HUES64 (cell line): ENCODE results near the gene HOXB9.

Source experiments
- H3K27ac ChIP-seq: 2 replicates; pipeline ENCODE4 v1.7.0; 2013; ENCODE audit warnings: low read depth, low read length, inconsistent platforms
- H3K27me3 ChIP-seq: 2 replicates; pipeline ENCODE4 v1.6.1; 2013; ENCODE audit warnings: mild to moderate bottlenecking, low read length; ENCODE audit not compliant: insufficient read depth
- H3K36me3 ChIP-seq: 2 replicates; pipeline ENCODE4 v1.6.1; 2013; ENCODE audit warnings: mild to moderate bottlenecking, low read length; ENCODE audit not compliant: insufficient read depth
- H3K4me1 ChIP-seq: 2 replicates; pipeline ENCODE4 v1.6.1; 2013; ENCODE audit warnings: mild to moderate bottlenecking, low read length, moderate library complexity; ENCODE audit not compliant: insufficient read depth
- H3K4me3 ChIP-seq: 2 replicates; pipeline ENCODE4 v1.5.1; 2013; ENCODE audit warnings: mild to moderate bottlenecking, low read length, moderate library complexity
- H3K9ac ChIP-seq: 2 replicates; pipeline ENCODE4 v1.6.1; 2013; ENCODE audit warnings: mild to moderate bottlenecking, low read depth, low read length
- H3K9me3 ChIP-seq: 2 replicates; pipeline ENCODE4 v1.6.1; 2013; ENCODE audit warnings: low read depth, low read length; ENCODE audit not compliant: insufficient read depth
- WGBS: fragments of 150-250, 120-280 bp; methylation state at CpG from one replicate; pipeline ENCODE4 v1.1.7; 2013; ENCODE audit warnings: missing lambda C conversion rate; 5-methylcytosine and 5-hydroxymethylcytosine counted together

HOXB9 gene

DNA sequence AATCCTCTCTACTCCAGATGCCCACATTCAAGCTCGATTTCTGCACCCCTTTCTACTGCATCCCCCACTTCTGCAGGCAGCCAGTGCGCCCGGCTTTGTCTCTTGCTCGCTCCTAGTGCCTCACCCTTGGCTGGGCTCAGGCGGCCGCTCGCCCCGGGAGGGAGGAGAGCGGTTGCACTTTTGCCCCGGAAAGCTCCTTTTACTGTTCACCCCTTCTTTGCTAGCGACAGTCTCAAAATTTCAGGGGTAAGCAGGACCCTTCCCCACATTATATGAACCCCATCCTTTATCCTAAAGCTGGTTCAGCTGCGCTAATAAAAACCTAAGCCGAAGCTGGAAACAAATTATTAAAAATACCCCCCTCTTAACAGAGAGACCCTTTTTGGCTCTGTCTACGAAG lies 33.6 kb downstream of the HOXB9 start:
- H3K9ac ChIP-seq, result no peak overlapping the region
- no peaks in the 10 kb centered on the region for H3K9me3 ChIP-seq
- peaks cover 100% of the 10 kb centered on the region for H3K27me3 ChIP-seq
- H3K36me3 ChIP-seq, result no peaks in the 10 kb centered on the region
- H3K4me3 ChIP-seq, result no peak overlapping the region
- H3K4me1 ChIP-seq, result peaks cover 15% of the 10 kb centered on the region
- WGBS, result 13% methylated on average over 14 of the region's 14 CpGs
- no peak overlapping the region for H3K27ac ChIP-seq

DNA sequence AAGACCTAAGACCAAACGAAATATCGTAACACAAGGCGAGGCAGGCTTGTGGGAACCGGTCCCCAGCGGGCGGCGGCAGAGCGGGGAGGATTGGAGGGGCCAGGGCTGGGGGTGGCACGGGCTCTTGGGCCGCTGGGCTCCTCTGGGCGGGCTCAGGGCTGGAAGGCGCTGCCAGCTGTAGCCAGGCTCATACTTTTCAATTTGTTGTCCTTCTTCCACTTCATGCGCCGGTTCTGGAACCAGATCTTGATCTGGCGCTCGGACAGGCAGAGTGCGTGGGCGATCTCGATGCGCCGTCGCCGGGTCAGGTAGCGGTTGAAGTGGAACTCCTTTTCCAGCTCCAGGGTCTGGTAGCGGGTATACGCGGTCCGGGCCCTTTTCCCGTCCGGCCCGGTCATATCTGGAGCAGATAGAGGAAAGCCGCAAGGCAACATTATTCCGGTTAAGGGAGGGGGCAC lies 34.1 kb downstream of the HOXB9 start:
- Histone ChIP-seq H3K36me3 (no peaks in the 10 kb centered on the region), H3K27me3 (peaks cover 100% of the 10 kb centered on the region), H3K27ac (no peak overlapping the region), H3K9ac (no peak overlapping the region), H3K9me3 (no peaks in the 10 kb centered on the region), H3K4me1 (peaks cover 15% of the 10 kb centered on the region), H3K4me3 (no peak overlapping the region)
- WGBS, result 5% methylated on average over 32 of the region's 33 CpGs

DNA sequence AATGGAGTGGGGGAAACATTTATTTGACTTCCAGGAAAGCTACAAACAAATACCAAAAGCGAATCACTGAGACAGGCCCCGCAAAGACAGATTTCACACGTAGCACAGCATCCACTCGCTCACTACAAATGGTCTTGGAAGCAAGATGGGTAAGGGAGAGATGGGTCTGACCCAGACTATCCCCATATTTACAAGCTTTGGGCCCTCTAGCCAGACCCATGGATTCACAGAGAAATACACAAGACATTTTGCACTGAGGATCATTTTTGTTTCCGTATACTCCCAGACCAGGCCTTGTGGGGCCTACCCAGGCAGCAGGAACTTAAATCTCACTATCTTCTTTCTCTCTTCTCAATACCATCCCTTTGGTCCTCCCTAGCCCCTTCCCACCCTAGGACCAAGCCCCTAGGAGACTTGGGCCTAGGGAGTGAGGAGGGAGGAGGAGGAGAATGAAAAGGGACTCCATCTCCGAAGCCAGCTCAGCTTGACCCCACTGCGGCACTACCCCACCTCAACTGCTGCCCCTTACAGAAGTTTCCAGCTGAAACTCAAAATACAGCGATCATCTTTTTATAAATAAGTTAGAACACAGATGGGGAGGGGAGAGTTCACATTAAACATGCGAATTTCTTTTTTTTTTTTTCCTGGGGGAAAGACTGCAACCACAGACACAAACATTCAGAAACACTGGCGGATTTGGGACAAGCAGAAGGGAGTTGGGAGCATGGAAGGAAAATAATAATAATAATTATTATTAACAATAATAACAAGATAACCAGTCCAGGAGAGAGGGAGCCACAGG lies 34.7 kb downstream of the HOXB9 start:
- H3K4me1 ChIP-seq, result peaks cover 13% of the 10 kb centered on the region
- H3K9ac ChIP-seq, result no peak overlapping the region
- no peaks in the 10 kb centered on the region for H3K36me3 ChIP-seq
- no peak overlapping the region for H3K4me3 ChIP-seq
- peaks cover 100% of the 10 kb centered on the region for H3K27me3 ChIP-seq
- 75% methylated on average over 5 of the region's 10 CpGs for WGBS
- no peaks in the 10 kb centered on the region for H3K9me3 ChIP-seq
- no peak overlapping the region for H3K27ac ChIP-seq

DNA sequence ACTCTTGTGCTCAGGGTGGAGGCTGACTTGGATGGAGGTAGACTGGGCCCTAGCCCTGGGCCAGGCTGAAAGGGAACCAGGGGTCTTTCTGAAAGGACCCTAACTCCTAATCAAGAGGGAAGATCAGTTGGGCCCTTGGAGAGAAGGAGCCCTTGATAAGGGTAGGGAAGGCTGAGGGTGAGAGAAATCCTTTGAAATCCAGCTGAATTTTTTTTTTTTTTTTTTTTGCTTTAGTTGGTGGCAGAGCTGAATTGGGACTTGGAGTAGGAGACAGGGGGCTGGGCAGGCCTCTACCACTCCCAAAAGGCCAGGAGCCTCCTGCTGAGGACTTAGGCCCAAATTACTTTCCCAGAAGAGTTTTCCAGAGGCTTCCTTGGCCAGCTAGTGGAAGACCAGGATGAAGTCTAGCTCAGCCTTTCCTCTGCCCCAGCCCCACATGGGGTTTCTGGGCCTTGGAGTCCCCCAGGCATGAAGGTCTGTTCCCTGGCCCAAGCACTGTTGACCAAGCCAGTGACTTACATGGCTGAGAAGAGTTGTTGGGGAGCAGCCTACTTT lies 35.5 kb downstream of the HOXB9 start:
- Histone ChIP-seq H3K4me3 (no peak overlapping the region), H3K27ac (no peak overlapping the region), H3K9me3 (no peaks in the 10 kb centered on the region), H3K4me1 (peaks cover 7% of the 10 kb centered on the region), H3K27me3 (peaks cover 100% of the 10 kb centered on the region), H3K9ac (no peak overlapping the region), H3K36me3 (no peaks in the 10 kb centered on the region)

DNA sequence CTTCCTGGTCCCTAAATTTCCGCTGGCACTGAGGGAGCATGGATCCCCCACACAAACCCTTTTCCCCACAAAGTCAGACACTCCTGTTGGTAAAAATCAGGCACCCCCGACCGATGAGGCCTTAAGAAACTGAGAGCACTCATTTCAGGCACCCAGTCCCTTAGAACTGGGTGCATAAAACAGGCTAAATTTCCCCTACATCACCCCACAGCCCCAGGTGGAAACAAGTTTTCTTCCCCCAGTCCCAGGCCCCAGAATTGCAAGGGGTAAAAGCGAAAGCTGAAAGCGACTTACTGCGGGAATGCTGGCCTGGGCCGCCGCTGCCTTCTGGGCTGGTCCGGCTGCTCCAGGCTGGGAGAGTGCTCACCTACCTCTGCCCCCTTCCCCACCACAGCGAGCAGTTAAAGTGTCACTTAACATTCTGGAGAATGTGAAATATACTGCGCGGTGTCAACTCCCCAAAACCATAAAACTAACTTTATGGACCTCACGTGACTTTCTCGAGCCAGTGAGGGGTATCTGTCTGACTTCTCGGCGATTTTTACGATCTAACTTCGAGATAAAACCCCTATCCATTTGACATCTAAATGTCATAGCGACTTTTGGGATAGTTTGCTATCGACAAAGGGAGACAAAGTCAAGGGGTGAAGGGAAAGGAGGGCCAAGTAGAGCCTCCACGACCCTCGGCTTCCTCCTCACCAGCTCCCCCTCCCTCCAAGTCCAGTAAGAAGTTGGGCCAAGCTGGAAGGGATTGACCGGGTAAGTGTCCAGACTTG lies 36.1 kb downstream of the HOXB9 start, which contains the start of gene HOXB3:
TSS of gene HOXB3 (minus strand) at position 411 of the 776 bp plus-strand sequence. CDS start 37,767 bp downstream, outside the sequence.
- no peak within 1 kb of the TSS for H3K27ac ChIP-seq
- 6% methylated on average over 22 of the region's 23 CpGs for WGBS
- no peaks in the 10 kb centered on the region for H3K36me3 ChIP-seq
- H3K9ac ChIP-seq, result no peak within 1 kb of the TSS
- peaks cover 100% of the 10 kb centered on the region for H3K27me3 ChIP-seq
- no peak within 1 kb of the TSS for H3K4me3 ChIP-seq
- peaks cover 7% of the 10 kb centered on the region for H3K4me1 ChIP-seq
- no peaks in the 10 kb centered on the region for H3K9me3 ChIP-seq

DNA sequence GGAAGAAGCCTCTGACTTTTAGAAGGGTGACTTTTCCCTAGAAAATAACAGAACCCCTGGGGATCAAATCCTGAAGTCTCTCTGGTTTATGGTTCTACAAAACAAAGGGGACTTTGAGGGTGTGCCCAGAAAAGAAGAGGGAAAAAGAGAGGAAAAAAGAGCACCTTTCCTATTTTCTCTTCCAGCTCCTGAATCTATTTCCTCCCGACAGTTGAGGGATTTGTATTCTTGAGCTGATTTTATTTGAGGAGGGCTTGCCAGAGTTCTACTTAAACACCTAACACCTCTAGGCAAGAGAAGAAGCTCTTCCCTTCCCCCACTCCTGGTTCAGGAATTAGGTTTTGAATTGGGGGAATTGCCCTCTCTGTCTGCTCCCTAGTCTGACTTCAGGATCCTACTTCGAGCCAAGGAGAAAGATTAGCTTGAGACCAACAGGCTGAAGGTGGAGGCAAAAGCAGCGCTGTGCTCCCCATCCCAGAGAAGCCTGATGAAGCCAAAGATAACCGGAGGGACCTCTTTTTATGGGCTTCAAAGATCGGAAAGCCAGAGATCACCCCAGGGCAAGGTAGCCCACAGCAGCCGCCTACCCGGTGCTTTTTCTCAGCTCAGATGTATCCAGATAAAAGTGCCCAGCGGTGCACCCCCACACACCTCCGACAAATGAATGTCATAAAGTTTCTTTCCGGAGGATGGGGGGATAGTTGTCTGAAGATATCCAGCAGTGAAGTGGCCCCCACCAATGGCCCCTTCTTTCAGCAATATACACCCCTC lies 36.9 kb downstream of the HOXB9 start:
- Histone ChIP-seq H3K9ac (no peak overlapping the region), H3K4me3 (no peak overlapping the region), H3K9me3 (no peaks in the 10 kb centered on the region), H3K4me1 (peaks cover 4% of the 10 kb centered on the region), H3K27ac (no peak overlapping the region), H3K27me3 (peaks cover 100% of the 10 kb centered on the region), H3K36me3 (no peaks in the 10 kb centered on the region)
- 4% methylated on average over 7 of the region's 10 CpGs for WGBS

DNA sequence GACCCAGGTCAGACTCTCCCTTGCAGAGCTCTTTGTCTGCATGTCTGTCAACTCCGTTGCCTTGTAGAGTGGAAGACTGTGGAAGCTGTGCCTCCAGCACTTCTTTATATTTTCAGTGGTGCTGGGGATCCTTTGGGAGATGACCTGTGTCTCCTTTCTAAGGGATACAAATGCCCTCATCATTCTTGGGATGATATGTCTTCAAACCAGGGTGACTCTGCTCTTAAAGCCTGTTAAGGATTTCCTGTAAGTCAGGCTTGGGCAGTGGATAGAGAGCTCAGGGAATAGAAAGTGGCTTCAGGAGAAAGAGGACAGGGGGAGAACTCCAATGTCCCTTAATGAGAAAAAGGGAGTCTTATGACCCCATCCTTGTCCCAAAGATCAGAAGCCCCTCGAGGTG lies 37.6 kb downstream of the HOXB9 start:
- Histone ChIP-seq H3K27me3 (peaks cover 100% of the 10 kb centered on the region), H3K27ac (no peak overlapping the region), H3K36me3 (no peaks in the 10 kb centered on the region), H3K4me1 (no peaks in the 10 kb centered on the region; the same call in 1 of the 2 replicates), H3K4me3 (no peak overlapping the region), H3K9me3 (no peaks in the 10 kb centered on the region), H3K9ac (no peak overlapping the region)
- 0% methylated on average over 1 of the region's 2 CpGs for WGBS

DNA sequence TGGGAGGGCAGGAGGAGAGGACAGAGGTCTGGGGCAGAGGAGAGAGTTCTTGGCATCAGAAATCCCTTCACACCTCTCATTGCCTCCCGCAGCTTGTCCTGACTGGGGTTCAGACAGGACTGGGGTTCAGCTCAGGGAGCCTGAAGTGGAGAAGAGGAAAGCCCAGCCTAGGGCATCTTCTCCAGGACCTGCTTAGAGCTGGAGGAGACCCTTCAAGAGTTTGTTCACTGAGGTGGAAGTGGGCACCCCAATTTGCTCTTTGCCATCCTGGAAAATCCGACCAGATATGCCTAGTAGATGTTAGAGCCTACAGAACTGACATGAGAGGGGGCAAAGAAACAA lies 38.1 kb downstream of the HOXB9 start:
- Histone ChIP-seq H3K9me3 (no peaks in the 10 kb centered on the region), H3K27me3 (peaks cover 100% of the 10 kb centered on the region), H3K9ac (no peak overlapping the region), H3K4me3 (no peak overlapping the region), H3K4me1 (no peaks in the 10 kb centered on the region; the same call in 1 of the 2 replicates), H3K27ac (no peak overlapping the region), H3K36me3 (no peaks in the 10 kb centered on the region)
- 45% methylated on average over 2 of the region's 2 CpGs for WGBS

DNA sequence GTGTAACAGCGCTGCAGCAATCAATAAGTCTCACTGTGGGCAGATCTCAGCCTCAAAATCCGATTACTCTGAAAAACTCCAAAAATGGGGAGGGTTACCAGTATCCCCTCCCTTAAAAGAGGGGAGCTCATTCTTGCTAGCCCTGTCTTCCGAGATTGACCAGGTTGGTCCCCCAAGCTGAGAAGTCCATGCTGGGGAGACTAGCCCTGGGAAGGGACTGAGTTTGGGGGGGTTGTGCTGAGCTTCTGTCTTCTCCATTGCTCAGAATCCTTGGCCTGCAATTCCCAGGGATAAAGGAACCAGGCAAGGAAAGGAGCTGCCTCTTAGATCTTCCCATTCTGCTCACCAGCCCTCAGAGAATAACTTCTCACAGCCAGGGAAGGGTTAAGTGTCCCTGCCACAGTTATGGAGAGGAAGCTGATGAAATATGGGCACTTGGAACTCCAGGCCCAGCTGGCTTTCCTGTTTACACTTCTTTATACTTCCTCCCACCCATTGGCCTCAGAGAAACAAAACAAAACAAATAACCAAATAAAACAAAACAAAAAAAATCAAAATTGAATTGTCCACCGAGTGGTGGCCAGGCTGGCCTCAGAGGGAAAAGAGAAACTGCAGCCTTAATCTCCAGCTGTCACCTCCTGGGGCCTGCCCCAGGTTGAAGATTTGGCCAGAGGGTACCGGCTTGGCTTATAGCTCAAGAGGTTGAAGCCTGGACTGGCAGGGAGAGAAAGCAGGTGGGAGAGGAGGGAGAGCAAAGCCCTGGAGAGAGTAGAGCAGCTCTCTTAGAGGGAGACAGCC lies 38.7 kb downstream of the HOXB9 start:
- Histone ChIP-seq H3K36me3 (no peaks in the 10 kb centered on the region), H3K4me1 (no peaks in the 10 kb centered on the region; the same call in 1 of the 2 replicates), H3K9ac (no peak overlapping the region), H3K4me3 (no peak overlapping the region), H3K9me3 (no peaks in the 10 kb centered on the region), H3K27ac (no peak overlapping the region), H3K27me3 (peaks cover 100% of the 10 kb centered on the region)
- 26% methylated on average over 5 of the region's 5 CpGs for WGBS
